Endothelial cell of hepatic sinusoid (primary cell): ENCODE measurements around the gene ATP5MG.
"Not testable (repeated sequence)": the region's sequence is repeated elsewhere in the genome, so short reads cannot be mapped to it uniquely, and the experiment has no call there.

ENCODE experiments used
- in situ Hi-C: cut with HindIII; loops from 2 replicates; pipeline ENCODE4 v1.10.0; 2017; ENCODE audit warnings: low sequenced_read_pairs

The ATP5MG gene, protein sequence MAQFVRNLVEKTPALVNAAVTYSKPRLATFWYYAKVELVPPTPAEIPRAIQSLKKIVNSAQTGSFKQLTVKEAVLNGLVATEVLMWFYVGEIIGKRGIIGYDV

DNA sequence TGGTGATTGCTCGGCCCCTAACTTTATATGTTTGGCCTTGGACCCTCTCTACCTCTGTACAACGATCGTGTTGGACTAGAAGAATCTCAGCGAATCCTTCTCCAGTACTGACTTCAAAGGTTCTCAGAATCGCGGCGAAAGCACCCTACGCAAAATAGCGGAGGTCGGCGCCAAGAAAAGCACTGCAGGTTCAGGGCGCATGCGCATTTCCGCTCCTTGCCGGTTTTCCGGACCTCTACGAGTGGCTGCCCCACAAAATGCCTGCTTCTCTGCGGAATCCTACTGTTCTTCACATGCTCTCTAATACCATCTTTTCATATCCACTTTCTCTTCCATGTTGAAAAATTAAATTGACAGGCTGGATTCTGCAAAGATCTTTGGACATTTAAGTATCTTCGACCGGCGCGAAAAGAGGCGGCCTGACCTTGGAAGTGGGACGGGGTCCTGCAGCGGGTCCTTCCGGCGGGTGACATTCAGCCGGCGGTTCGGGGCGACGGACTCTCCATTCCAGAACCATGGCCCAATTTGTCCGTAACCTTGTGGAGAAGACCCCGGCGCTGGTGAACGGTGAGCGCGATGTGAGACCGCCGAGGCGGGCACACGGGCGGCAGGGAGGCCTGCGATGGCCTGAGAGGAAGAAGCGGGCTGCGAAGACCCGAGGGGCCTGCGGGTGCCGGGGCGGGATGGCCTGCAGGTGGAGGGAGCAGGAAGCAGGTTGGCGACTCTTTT lies at the start of gene ATP5MG:
TSS of gene ATP5MG (plus strand) at position 456 of the 729 bp plus-strand sequence. CDS start at position 516, 60 bp downstream.
- in situ Hi-C loops: no loop called here

DNA sequence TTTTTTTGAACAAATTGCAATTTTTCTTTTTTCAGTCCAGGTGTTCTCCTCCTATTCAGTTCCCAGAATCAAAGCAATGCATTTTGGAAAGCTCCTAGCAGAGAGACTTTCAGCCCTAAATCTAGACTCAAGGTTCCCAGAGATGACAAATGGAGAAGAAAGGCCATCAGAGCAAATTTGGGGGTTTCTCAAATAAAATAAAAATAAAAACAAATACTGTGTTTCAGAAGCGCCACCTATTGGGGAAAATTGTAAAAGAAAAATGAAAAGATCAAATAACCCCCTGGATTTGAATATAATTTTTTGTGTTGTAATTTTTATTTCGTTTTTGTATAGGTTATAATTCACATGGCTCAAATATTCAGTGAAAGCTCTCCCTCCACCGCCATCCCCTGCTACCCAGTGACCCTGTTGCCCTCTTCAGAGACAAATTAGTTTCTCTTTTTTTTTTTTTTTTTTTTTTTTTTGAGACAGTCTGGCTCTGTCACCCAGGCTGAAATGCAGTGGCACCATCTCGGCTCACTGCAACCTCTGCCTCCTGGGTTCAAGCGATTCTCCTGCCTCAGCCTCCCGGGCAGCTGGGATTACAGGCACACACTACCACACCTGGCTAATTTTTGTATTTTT lies 48.2 kb upstream of the ATP5MG start:
- in situ Hi-C loops: no loop called here

DNA sequence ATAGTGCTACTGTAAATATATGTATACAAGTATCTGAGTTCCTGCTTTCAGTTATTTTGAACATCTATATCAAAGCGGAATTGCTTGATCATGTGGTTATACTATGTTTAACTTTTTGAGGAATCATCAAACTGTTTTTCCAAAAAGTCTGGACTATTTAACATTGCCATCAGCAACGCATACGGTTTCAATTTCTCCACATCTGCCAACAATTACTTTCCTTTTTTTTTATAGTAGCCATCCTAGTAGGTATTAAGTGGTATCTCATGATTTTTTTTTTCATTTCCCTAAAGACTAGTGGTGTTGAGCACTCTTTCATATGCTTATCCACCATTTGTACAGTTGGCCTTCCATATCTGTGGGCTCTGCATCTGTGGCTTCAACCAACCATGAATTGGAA lies 43.3 kb upstream of the ATP5MG start:
- in situ Hi-C loops: no loop called here

DNA sequence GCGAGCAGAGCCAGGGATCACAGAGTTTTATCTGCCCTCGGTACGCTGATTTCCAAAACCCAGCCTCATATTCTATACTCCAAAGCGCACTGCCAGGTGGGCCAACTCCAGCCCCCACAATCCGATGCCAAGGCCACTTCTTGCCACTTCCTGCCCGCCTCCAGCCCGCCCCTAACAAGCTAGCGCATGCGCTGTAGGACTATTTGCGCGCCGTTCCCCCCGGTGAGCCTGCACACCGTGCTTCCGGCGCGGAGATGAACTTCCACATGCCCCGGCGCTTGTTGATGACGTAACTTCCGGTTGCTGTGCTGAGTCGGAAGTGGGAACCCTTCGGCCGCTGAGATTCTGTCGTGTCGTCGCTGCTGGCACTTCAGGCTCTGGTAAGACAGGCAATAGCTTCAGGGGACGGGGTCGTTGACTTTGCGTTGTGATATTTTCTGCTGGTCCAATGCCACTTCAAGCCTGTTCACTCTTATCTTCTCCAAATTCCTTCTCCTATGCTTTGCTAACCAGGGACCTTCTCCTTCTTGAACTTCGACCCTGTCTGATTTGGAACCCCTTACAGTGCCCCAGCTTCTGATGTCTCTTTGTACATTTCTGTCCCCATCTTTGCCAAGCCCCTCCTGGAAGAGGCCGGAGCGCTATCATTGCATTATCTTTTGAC lies 42.0 kb upstream of the ATP5MG start, which contains the start of gene UBE4A:
TSS of gene UBE4A (plus strand) at position 306 of the 664 bp plus-strand sequence. CDS start 5,481 bp downstream, outside the sequence.
- in situ Hi-C loops: no loop called here

DNA sequence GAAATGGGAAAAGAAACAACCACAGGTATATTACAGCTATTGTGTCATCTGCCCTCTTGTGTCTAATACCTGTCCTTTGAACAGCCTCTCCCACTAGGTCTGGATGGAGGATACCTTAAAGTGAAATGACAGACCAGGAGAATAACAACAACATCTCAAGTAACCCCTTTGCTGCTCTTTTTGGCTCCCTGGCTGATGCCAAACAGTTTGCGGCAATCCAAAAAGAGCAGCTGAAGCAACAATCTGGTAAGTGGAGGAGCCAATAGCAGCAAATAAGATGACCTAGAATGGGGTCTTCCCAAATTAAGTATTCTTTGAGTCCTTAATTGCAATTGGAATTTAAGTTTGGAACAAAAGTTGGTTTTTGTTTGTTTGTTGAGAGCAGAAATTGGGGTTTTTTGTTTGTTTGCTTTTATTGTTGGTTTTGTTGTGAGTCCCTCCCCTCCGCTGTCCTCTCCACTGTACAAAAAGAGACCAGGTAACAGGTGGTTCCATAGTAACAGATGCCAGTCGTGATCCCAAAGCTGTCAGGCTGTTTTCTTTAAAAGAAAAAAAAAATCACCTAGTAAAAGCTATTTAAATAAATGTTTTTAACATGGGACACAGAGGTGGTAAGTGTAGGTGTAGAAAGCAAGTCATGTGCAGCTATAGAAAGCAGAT lies 36.3 kb upstream of the ATP5MG start:
- in situ Hi-C loops: loop anchor here (5.0 kb wide), 1 partner anchor 88 kb away; no protein-coding TSS in a partner anchor

DNA sequence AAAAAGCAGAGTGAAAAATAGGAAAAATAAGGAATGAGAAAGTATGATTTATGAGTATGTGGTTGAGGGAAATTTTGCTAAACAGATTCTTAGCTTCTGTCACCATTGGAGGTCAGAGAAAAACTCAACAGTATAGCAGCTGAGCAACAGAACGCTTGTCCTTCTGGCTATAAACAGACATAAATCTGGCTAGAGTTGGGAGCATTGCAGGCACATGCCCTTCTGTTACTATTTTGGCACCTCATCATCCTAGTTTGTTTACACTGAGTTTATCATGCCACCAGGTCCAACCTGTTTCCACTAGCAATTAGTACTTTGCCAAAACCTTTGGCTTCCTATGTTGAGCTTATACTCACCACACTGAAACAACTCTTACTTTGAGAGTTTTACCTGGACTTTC lies 35.1 kb upstream of the ATP5MG start:
- in situ Hi-C loops: no loop called here

DNA sequence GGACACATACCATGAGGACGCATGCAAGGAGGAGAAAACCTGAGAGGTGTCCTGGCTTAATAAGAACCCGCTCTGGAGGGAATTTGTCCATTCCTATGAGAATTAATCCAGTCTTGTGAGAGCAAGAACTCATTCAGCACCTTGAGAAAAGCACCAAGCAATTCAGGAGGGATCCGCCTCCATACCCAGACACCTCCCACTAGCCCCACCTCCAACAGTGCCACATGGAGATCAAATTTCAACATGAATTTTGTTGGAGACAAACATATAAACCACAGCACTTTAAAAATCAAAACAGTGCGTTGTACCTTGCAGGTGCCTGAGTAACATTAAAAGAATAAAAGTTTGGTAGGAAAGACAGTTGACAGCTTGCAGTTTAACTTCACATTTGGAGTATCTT lies 30.6 kb upstream of the ATP5MG start:
- in situ Hi-C loops: no loop called here

DNA sequence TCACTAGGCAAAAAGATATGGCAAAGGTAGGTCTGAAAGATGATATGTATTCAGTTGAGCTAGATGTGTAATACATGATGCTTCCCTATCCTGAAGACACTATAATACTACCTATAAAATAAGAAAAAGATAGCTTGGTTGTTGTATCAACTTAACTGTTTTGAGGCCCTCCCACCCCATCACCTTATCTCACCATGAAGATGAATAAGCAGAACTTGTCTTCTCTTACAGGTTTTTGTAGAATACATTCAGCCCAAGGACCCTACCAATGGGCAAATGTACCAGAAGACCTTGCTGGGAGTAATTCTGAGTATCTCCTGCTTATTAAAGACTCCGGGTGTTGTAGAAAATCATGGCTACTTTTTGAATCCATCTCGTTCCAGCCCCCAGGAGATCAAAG lies 28.1 kb upstream of the ATP5MG start:
- in situ Hi-C loops: no loop called here

DNA sequence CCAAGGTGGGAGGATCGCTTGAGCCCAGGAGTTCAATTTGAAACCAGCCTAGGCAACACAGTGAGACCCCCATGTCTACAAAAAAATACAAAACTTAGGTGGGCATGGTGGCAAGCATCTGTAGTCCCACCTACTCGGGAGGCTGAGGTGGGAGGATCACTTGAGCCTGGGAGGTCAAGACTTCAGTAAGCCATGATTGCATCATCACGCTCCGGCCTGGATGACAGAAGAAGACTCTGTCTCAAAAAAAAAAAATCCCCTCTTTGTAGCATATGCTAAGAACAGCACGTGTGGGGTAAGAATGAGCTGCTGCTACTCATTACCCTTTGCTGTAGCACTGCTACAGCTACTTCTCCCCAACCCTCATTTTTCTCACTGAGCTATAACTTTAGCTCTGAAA lies 27.5 kb upstream of the ATP5MG start:
- in situ Hi-C loops: no loop called here

DNA sequence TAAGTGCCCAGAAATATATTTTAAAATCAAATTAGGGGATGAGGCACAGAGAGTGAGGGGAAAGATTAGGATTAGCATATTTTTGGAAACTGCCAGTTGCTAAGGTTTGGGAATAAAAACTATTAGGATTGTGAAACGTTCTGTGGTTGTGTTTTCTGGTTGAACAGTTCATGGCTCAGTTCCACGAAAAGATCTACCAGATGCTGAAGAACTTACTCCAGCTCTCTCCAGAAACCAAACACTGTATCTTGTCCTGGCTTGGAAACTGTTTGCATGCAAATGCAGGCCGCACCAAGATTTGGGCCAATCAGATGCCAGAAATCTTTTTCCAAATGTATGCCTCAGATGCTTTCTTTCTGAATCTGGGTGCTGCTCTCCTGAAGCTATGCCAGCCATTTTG lies 26.7 kb upstream of the ATP5MG start:
- in situ Hi-C loops: no loop called here

DNA sequence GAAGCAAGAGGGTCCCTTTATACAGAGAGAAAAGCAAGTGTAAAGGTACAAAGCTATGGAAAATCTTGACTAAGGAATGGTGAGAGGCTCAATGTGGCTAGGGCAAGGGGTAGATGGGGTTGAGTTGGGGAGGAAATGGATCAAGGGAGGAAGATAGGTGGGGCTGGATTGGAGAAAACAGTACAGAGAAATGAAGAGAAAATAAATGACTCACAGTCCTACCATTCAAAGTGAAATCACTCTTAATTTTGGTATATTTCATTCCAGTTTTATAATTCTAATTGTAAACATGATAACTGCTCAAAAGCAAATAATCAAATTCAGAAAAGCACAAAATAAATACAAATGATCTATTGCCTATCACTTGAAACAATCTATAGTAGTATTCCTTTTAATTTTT lies 25.4 kb upstream of the ATP5MG start:
- in situ Hi-C loops: no loop called here

DNA sequence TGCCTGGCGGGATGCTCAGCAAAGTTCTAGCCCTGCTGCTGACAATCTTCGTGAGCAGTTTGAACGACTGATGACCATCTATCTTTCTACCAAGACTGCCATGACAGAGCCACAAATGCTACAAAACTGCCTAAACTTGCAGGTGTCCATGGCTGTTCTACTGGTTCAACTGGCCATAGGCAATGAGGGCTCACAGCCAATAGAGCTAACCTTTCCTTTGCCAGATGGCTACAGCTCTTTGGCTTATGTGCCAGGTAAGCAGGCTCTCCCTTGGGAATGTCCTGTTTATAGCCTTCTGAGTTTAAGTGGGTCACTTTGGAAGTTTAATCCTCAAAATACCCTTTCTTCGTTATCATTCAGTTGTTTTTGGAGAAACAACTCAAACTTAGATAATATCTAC lies 21.9 kb upstream of the ATP5MG start:
- in situ Hi-C loops: no loop called here

DNA sequence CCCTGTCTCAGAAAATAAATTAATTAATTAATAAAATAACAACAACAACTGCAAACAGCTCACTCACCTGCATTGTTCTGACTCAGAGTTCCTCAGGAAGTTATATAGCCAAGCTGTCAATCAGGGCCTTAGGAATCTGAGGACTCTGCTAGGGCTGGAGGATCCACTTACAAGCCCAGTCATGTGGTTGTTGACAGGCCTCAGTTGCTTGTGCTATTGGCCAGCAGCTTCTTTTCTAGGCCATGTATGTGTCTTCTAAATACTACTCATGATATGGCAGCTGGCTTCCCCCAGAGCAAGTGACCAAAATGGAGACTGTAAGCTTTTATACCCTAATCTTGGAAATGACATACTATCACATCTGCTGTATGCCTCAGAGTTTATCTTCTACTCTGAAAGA lies 20.8 kb upstream of the ATP5MG start:
- in situ Hi-C loops: loop anchor here (5.0 kb wide), 3 partner anchors 47 to 112 kb away; no protein-coding TSS in a partner anchor

DNA sequence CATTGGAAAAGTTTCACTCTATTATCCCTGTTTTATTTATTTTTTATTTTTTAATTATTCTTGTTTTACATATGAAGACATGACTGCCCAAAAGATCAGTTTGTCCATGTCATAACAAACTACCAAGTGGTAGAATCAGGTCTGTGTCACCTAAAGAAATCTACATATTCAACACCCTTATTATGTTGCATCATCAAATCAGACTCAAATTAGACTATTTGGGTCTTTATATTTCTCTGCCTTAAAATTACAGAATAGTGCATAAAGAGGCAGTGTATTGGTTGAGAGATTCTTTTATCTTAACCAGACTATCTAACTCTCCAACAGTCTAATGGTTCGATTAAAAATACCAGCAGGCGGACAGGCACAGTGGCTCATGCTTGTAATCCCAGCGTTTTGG lies 18.5 kb upstream of the ATP5MG start:
- in situ Hi-C loops: loop anchor here (5.0 kb wide), 3 partner anchors 44 to 109 kb away; no protein-coding TSS in a partner anchor

DNA sequence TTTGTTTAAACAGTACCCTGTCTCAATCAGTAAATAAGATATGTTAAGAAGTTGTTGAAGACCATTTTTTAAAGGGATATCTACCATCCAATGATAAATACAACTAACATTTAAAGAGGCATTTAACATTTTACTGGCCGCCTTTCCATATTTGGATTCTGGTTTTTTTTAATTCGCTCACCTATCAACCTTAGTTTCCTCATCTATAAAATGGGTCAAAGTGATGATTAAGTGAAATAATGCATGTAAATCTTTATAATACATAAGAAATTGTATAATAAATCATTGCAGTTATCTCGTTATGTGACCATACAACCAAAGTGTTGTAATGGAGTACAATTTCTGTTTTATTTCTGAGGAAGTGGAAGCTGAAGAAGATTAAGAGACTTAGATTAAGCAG lies 17.7 kb upstream of the ATP5MG start:
- in situ Hi-C loops: loop anchor here (5.0 kb wide), 3 partner anchors 44 to 109 kb away; no protein-coding TSS in a partner anchor

DNA sequence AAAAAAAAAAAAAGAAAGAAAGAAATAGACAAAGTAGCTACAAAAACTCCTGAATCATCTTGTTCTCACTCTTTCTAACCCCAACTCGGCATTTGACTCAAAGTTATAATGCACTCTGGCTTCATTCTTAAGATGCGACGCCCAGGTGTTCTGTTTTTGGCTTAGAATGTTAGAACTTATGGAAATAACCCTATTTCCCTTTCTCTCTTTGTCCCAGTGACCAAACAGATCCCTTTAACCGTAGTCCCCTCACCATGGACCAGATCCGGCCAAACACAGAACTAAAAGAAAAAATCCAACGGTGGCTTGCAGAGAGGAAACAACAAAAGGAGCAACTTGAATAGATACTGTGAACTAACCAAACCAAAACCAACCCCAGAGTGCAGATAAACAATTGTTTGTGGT lies 5.3 kb upstream of the ATP5MG start:
- in situ Hi-C loops: no loop called here

DNA sequence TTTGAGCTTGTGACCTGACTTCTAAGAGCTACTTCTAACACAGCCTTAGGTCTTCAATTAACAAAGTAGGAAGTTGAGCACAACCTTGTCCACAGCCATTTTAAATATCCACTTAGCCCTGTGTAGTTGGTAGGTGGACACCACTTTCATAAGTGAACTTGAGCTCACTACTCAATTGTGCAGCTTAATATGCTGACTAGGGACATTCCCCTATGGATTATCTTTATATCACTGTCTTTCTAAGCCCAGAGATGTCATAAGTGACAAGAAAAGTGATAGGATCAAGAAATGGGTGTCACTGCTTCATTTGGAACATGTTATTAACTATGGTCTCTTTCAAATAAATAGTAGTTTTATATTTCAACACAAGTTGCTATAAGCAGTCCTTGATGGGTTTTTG lies 4.0 kb upstream of the ATP5MG start:
- in situ Hi-C loops: no loop called here

DNA sequence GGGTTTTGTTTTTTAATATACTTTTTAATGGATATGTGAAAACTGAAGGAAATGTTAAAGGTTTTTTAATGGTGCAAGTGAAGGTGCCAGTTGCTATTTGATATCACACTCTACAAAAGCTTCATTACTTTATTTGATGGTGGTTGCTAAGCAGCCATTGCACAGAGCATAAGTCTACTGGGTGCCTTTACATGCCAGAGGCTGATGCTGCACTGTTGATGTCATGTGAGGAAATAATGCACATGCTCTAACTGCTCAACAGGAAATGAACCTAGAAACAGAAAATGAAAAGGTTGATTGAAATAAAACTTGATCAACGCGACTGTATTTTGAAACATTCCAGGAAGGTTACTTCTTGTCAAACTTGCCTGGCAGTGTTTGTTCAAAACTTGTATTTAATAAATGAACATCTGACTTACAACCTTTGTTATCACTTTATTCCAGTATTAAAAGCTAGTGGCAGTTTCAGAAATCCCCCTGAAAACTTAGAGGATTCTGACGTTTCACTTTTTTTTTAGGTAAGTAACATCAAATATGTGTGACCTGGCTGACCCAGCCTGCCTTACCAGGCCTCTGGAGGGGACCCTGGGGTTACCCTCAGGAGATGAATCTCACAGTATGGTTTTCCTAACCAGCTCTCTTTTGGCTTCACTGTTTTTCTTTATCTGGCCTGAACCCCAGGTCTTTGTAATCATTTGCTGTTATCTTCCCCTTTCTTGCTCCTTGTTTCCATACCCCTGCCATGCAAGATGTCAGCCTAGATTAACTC lies 2.4 kb upstream of the ATP5MG start:
- in situ Hi-C loops: no loop called here

DNA sequence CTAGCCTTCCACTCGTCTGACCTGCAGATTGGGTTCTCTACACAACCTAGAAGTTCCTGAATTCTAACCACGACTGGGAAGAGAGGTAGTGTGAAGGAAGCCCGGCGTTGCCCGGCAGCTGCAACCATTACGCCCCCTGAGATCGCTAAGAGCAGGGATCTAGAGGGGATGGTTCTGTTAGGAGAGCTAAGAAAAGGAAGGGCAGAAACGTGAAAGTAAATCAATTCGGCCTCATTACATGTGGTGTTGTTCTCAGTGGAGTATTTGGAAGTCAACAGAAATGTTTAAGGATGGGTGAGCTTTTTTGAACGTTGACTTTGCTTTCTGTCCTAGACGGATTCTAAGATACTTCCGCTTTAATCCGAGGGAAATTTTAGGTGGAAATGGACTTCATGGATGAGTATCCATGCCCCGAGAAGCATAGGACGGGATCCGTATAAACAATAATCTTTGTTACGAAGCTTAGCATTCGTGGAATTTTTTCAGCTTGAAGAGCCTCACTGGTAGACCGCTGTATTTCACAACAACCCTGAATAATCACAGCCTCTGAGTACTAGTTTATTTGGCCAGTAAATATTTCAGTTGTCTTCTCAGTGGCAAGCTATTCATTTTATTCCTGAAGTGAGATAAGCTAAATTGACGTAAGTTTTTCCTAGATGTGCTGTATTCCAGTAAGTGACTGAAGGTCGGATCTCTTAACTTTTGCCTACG lies 629 bp downstream of the ATP5MG start:
- in situ Hi-C loops: no loop called here

DNA sequence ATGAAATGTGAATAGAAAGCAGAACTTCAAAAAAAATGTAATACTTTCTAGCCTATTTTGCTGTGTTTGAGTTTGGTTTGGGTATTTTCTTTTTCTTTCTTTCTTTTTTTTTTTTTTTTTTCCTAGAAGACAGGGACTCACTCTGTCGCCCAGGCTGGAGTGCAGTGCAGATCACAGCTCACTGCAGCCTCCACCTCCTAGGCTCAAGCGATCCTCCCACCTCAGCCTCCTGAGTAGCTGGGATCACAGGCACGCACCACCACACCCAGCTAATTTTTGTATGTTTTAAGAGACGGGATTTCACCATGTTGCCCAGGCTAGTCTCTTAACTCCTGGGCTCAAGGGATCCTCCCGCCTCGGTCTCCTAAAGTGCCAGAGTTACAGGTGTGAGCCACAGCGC lies 1.2 kb downstream of the ATP5MG start:
- in situ Hi-C loops: not testable (repeated sequence)
